Measurements from ENCODE around the gene FGFR3. TPM values are rescaled to one million over a fixed set of nuclear protein-coding genes. Genes with fewer than 3 reads are reported as not detected.

The FGFR3 gene
- total RNA-seq, 3 donors from 2014 or later: 0.08 to 0.30 (median 0.29) TPM

GRCh38 chr4:1771555-1772305, 21.4 kb upstream of the FGFR3 start:
- Mint-ChIP-seq H3K36me3 (ENCODE audit: insufficient read depth) (no peaks in the 10 kb centered on the region), H3K9me3 (no peaks in the 10 kb centered on the region), H3K27me3 (ENCODE audit: low read depth) (peaks cover 9% of the 10 kb centered on the region), H3K4me3 (no peak overlapping the region), H3K4me1 (ENCODE audit: low read depth) (peaks cover 2% of the 10 kb centered on the region)
- ATAC-seq (peak; percentile 38 to 44), DNase-seq (no peak)

GRCh38 chr4:1772853-1773538, 20.1 kb upstream of the FGFR3 start:
- DNase-seq (no peak), ATAC-seq (no peak)
- Mint-ChIP-seq H3K9me3 (no peaks in the 10 kb centered on the region), H3K4me1 (ENCODE audit: low read depth) (peaks cover 2% of the 10 kb centered on the region), H3K27me3 (ENCODE audit: low read depth) (peaks cover 7% of the 10 kb centered on the region), H3K36me3 (ENCODE audit: insufficient read depth) (no peaks in the 10 kb centered on the region), H3K4me3 (no peak overlapping the region)

GRCh38 chr4:1773754-1774153, 19.3 kb upstream of the FGFR3 start:
- Mint-ChIP-seq H3K27me3 (ENCODE audit: low read depth) (peaks cover 2% of the 10 kb centered on the region), H3K4me3 (no peak overlapping the region), H3K4me1 (ENCODE audit: low read depth) (peaks cover 2% of the 10 kb centered on the region), H3K36me3 (ENCODE audit: insufficient read depth) (no peaks in the 10 kb centered on the region), H3K9me3 (no peaks in the 10 kb centered on the region)
- no peak for DNase-seq
- no peak for ATAC-seq

- ATAC-seq: no peak
- Mint-ChIP-seq H3K9me3 (no peaks in the 10 kb centered on the region), H3K4me1 (ENCODE audit: low read depth) (peaks cover 2% of the 10 kb centered on the region), H3K4me3 (no peak overlapping the region), H3K27me3 (ENCODE audit: low read depth) (peaks cover 2% of the 10 kb centered on the region), H3K36me3 (ENCODE audit: insufficient read depth) (no peaks in the 10 kb centered on the region)
- no peak for DNase-seq
Observed at GRCh38 chr4:1775731-1776500, 17.2 kb upstream of the FGFR3 start.

GRCh38 chr4:1776521-1777161, 16.5 kb upstream of the FGFR3 start:
- DNase-seq (no peak), ATAC-seq (no peak)
- Mint-ChIP-seq H3K4me3 (no peak overlapping the region), H3K27me3 (ENCODE audit: low read depth) (peaks cover 2% of the 10 kb centered on the region), H3K36me3 (ENCODE audit: insufficient read depth) (no peaks in the 10 kb centered on the region), H3K4me1 (ENCODE audit: low read depth) (peaks cover 2% of the 10 kb centered on the region), H3K9me3 (no peaks in the 10 kb centered on the region)

GRCh38 chr4:1777822-1778641, 15.1 kb upstream of the FGFR3 start:
- no peaks in the 10 kb centered on the region for H3K9me3 Mint-ChIP-seq
- no peaks in the 10 kb centered on the region for H3K4me1 Mint-ChIP-seq (ENCODE audit: low read depth)
- DNase-seq (no peak), ATAC-seq (no peak)
- H3K36me3 Mint-ChIP-seq (ENCODE audit: insufficient read depth): no peaks in the 10 kb centered on the region
- no peak overlapping the region for H3K4me3 Mint-ChIP-seq
- no peaks in the 10 kb centered on the region for H3K27me3 Mint-ChIP-seq (ENCODE audit: low read depth)

GRCh38 chr4:1778642-1779392, 14.3 kb upstream of the FGFR3 start:
- H3K27me3 Mint-ChIP-seq (ENCODE audit: low read depth): no peaks in the 10 kb centered on the region
- ATAC-seq (no peak), DNase-seq (no peak)
- H3K4me3 Mint-ChIP-seq: no peak overlapping the region
- no peaks in the 10 kb centered on the region for H3K9me3 Mint-ChIP-seq
- no peaks in the 10 kb centered on the region for H3K4me1 Mint-ChIP-seq (ENCODE audit: low read depth)
- no peaks in the 10 kb centered on the region for H3K36me3 Mint-ChIP-seq (ENCODE audit: insufficient read depth)

- DNase-seq (no peak), ATAC-seq (no peak)
- Mint-ChIP-seq H3K36me3 (ENCODE audit: insufficient read depth) (no peaks in the 10 kb centered on the region), H3K4me3 (no peak overlapping the region), H3K27me3 (ENCODE audit: low read depth) (no peaks in the 10 kb centered on the region), H3K4me1 (ENCODE audit: low read depth) (no peaks in the 10 kb centered on the region), H3K9me3 (no peaks in the 10 kb centered on the region)
Observed at GRCh38 chr4:1779588-1780382, 13.3 kb upstream of the FGFR3 start.

- H3K9me3 Mint-ChIP-seq: no peaks in the 10 kb centered on the region
- DNase-seq (no peak), ATAC-seq (no peak)
- H3K4me1 Mint-ChIP-seq (ENCODE audit: low read depth): no peaks in the 10 kb centered on the region
- no peaks in the 10 kb centered on the region for H3K36me3 Mint-ChIP-seq (ENCODE audit: insufficient read depth)
- no peak overlapping the region for H3K4me3 Mint-ChIP-seq
- no peaks in the 10 kb centered on the region for H3K27me3 Mint-ChIP-seq (ENCODE audit: low read depth)
Observed at GRCh38 chr4:1780435-1780834, 12.7 kb upstream of the FGFR3 start.

- Mint-ChIP-seq H3K4me1 (ENCODE audit: low read depth) (no peaks in the 10 kb centered on the region), H3K4me3 (no peak overlapping the region), H3K9me3 (no peaks in the 10 kb centered on the region), H3K27me3 (ENCODE audit: low read depth) (no peaks in the 10 kb centered on the region), H3K36me3 (ENCODE audit: insufficient read depth) (no peaks in the 10 kb centered on the region)
- ATAC-seq: no peak
- no peak for DNase-seq
Observed at GRCh38 chr4:1783015-1783414, 10.1 kb upstream of the FGFR3 start.

GRCh38 chr4:1783970-1784369, 9.1 kb upstream of the FGFR3 start:
- Mint-ChIP-seq H3K36me3 (ENCODE audit: insufficient read depth) (no peaks in the 10 kb centered on the region), H3K9me3 (no peaks in the 10 kb centered on the region), H3K4me1 (ENCODE audit: low read depth) (no peaks in the 10 kb centered on the region), H3K4me3 (no peak overlapping the region), H3K27me3 (ENCODE audit: low read depth) (no peaks in the 10 kb centered on the region)
- ATAC-seq (no peak), DNase-seq (no peak)

GRCh38 chr4:1784395-1784788, 8.7 kb upstream of the FGFR3 start:
- no peaks in the 10 kb centered on the region for H3K9me3 Mint-ChIP-seq
- ATAC-seq (no peak), DNase-seq (no peak)
- no peaks in the 10 kb centered on the region for H3K36me3 Mint-ChIP-seq (ENCODE audit: insufficient read depth)
- no peaks in the 10 kb centered on the region for H3K4me1 Mint-ChIP-seq (ENCODE audit: low read depth)
- H3K4me3 Mint-ChIP-seq: no peak overlapping the region
- H3K27me3 Mint-ChIP-seq (ENCODE audit: low read depth): no peaks in the 10 kb centered on the region
